Measurements from ENCODE around the gene NEDD4L. TPM values are rescaled to one million over a fixed set of nuclear protein-coding genes. Genes with fewer than 3 reads are reported as not detected.

NEDD4L gene
- total RNA-seq, 4 donors from 2014 or later, result 44.0 to 104 (median 59.6) TPM

DNA sequence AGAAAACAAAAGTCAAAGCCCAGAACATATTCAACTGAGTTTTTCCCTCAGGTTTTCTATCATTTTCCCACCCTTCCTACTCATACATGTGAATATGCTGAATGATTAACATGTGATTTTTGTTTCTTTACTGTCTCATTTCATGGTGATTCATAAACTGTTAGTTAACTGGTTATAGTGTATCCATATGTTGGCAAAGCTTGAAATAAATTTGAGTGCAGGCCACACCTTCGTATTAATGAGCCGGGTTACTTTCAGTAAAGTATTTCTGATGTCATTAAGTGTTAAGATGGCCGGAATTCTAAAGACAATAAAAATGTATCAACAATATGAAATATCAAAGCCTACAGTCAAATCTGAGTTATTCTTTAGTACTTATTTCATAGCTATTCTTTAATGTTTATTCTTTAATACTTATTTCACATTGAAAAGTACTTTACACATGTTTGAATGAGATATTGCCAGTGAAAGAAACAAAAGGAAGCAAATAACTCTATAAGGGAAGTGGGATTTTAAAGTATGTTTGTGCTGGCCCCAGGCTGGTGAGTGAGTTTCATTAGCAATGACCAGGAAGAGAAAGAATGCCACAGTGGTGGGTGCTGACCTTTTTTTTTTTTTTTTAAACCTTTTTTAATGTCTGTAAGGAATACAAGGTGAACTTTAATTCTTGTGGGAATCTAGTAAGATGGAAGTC is 178.6 kb downstream of the NEDD4L start:
- Histone ChIP-seq H3K4me3 (peak overlapping the region; percentile 35), H3K27me3 (no peaks in the 10 kb centered on the region), H3K4me1 (peaks cover 36% of the 10 kb centered on the region), H3K9me3 (no peaks in the 10 kb centered on the region), H3K27ac (peak overlapping the region; percentile 83), H3K36me3 (no peaks in the 10 kb centered on the region)
- WGBS, result 39% methylated on average over 3 of the region's 3 CpGs
- DNase-seq (ENCODE audit: low spot score in 2 of 2), result no peak
- TF ChIP-seq POLR2AphosphoS5 (IDR thresholded peaks at IDR 0.05) (no peak), EP300 (IDR thresholded peaks at IDR 0.05) (no peak), POLR2A (IDR thresholded peaks at IDR 0.05) (no peak)
- TF ChIP-seq, protein P1, sequence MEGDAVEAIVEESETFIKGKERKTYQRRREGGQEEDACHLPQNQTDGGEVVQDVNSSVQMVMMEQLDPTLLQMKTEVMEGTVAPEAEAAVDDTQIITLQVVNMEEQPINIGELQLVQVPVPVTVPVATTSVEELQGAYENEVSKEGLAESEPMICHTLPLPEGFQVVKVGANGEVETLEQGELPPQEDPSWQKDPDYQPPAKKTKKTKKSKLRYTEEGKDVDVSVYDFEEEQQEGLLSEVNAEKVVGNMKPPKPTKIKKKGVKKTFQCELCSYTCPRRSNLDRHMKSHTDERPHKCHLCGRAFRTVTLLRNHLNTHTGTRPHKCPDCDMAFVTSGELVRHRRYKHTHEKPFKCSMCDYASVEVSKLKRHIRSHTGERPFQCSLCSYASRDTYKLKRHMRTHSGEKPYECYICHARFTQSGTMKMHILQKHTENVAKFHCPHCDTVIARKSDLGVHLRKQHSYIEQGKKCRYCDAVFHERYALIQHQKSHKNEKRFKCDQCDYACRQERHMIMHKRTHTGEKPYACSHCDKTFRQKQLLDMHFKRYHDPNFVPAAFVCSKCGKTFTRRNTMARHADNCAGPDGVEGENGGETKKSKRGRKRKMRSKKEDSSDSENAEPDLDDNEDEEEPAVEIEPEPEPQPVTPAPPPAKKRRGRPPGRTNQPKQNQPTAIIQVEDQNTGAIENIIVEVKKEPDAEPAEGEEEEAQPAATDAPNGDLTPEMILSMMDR (IDR thresholded peaks at IDR 0.05), result no peak

DNA sequence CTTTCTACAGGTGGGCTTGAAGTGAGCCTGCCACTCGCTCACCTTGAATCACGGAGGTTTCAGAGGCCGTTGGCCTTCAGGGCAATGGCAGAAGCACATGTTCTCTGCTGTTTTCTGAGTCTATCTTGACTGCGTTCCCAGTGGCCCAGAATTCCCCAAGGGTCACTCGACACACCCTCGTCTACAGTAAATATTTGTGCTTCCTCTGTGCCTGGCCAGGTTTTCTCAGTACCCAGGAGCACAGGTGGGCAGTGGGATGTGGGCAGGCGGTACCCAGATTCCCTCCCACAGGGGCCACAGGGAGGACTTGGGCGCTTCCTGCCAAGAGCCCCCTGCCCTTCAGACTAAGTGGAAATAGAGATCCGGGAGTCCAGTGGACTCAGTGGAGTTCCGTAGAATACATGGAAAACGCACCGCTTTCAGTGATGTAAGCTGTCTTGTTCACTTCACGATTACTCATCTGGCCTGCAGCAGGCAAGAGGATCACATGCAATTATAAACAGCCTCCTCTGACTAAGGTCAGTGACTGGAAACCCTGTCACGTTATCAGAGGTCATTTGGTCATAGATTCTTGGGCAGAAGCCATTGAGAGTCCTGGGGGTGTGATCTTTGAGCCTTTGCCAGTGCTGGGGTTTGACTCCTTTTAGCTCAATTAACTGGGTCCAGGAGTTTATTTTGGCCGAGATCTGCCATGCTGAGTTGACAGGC is 179.8 kb downstream of the NEDD4L start:
- H3K27ac ChIP-seq, result peak overlapping the region; percentile 83
- H3K4me1 ChIP-seq, result peaks cover 40% of the 10 kb centered on the region
- no peaks in the 10 kb centered on the region for H3K27me3 ChIP-seq
- no peaks in the 10 kb centered on the region for H3K9me3 ChIP-seq
- no peaks in the 10 kb centered on the region for H3K36me3 ChIP-seq
- peak in 1 of 2 donors; percentile 74 for DNase-seq (ENCODE audit: low spot score in 2 of 2)
- 33% methylated on average over 15 of the region's 15 CpGs for WGBS
- TF ChIP-seq POLR2AphosphoS5 (IDR thresholded peaks at IDR 0.05) (peak in 2 of 3 donors; percentile 45 to 49), EP300 (IDR thresholded peaks at IDR 0.05) (no peak)
- peak overlapping the region; percentile 35 for H3K4me3 ChIP-seq

DNA sequence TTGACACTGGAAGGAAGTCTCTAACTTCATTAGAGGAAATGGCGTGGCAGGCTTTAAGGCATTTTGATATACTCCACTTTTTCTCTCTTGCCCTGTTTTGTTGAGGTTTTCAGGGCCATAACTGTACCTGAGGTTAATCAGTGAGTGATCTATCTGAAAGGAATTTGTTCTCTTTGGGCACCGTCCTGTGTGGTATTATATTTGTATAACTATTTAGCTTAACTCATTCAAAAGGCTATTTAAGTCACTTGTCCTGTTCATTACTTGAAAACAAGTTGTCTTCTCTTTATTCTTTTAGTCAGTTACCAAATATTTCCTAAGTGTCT is 180.4 kb downstream of the NEDD4L start:
- no peak for DNase-seq (ENCODE audit: low spot score in 2 of 2)
- Histone ChIP-seq H3K4me3 (no peak overlapping the region), H3K9me3 (no peaks in the 10 kb centered on the region), H3K4me1 (peaks cover 40% of the 10 kb centered on the region), H3K27ac (peak overlapping the region; percentile 83), H3K27me3 (no peaks in the 10 kb centered on the region), H3K36me3 (no peaks in the 10 kb centered on the region)
- WGBS, result 38% methylated on average over 2 of the region's 2 CpGs
- TF ChIP-seq POLR2A (IDR thresholded peaks at IDR 0.05) (no peak), POLR2AphosphoS5 (IDR thresholded peaks at IDR 0.05) (no peak)

DNA sequence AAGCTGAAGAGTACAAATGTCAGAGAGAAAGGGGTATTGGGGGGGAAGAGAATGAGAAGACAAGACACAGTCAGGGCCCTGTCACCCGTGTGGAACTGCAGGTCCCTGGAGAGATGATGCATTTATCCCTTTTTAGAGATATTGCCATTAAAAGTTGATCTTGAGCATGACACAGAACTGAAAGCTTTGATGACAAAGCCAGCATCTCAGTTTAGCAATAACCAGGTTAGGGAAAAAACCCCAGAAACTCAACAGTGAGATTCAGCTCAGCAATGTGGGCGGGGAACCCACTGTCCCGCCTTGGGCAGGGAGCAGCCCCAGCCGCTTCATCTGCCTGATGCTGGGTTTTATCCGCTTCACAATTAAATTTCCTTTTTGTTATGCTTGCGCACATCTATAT is 181.1 kb downstream of the NEDD4L start:
- peak overlapping the region; percentile 83 for H3K27ac ChIP-seq
- peaks cover 40% of the 10 kb centered on the region for H3K4me1 ChIP-seq
- DNase-seq (ENCODE audit: low spot score in 2 of 2), result no peak
- H3K27me3 ChIP-seq, result no peaks in the 10 kb centered on the region
- H3K36me3 ChIP-seq, result no peaks in the 10 kb centered on the region
- WGBS, result 66% methylated on average over 6 of the region's 6 CpGs
- H3K4me3 ChIP-seq, result no peak overlapping the region
- no peaks in the 10 kb centered on the region for H3K9me3 ChIP-seq
- TF ChIP-seq POLR2AphosphoS5 (IDR thresholded peaks at IDR 0.05), result no peak
- no peak for TF ChIP-seq EP300 (IDR thresholded peaks at IDR 0.05)
- TF ChIP-seq POLR2A (IDR thresholded peaks at IDR 0.05), result no peak
- TF ChIP-seq, protein P1 (IDR thresholded peaks at IDR 0.05), result no peak

DNA sequence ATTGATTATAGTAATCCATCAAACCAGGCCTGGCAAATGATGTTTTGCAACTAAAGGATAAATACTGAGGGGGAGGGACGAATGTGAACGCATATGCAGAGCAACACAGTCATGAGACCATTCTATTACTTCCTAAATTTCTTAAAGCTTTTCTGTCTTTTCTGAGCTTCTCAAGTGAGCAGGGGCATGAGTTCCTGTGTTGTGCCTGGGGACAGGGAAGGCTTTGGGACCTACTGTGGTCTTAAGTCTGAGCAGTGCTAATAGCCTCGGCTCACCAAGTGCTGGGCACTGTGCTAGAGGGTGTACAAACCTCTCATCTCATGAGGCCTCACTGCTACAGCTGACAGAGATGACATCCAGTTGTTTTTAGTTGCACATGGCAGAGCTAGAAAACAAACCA is 182.4 kb downstream of the NEDD4L start:
- no peak for DNase-seq (ENCODE audit: low spot score in 2 of 2)
- H3K27ac ChIP-seq, result no peak overlapping the region
- no peaks in the 10 kb centered on the region for H3K27me3 ChIP-seq
- H3K4me3 ChIP-seq, result no peak overlapping the region
- H3K36me3 ChIP-seq, result no peaks in the 10 kb centered on the region
- peaks cover 46% of the 10 kb centered on the region for H3K4me1 ChIP-seq
- WGBS, result 82% methylated on average over 3 of the region's 3 CpGs
- TF ChIP-seq EP300 (IDR thresholded peaks at IDR 0.05) (no peak), POLR2A (IDR thresholded peaks at IDR 0.05) (no peak), POLR2AphosphoS5 (IDR thresholded peaks at IDR 0.05) (no peak)
- TF ChIP-seq, protein P1 (IDR thresholded peaks at IDR 0.05), result no peak
- no peaks in the 10 kb centered on the region for H3K9me3 ChIP-seq

DNA sequence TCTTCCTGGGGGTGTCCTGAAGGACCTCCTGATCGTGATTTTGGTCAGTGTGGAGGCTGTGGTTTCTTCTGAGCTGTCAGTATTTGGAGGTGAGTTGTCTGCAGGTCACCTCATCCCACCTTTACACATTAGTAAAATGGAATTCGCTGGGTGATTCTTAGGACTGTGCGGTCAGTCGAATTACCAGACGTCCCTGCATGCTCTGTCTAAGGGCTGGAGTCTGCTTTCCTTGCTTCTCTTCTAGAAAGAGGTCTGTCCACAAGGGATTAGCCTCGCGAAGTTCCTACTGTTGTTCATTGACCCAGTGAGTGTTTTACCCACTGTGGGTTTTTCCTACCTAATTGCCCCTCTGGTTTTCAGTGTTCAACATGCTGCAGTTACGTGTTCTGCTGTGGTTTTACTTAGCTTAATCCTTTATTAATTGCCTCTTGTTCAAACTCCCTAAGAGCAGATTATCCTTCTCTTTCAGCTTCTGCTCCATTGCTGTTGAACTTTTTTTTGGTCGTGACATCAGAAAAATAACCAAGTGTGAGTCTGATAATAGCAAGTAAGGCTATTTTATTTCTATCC is 183.4 kb downstream of the NEDD4L start:
- WGBS, result 88% methylated on average over 9 of the region's 9 CpGs
- DNase-seq (ENCODE audit: low spot score in 2 of 2), result no peak
- Histone ChIP-seq H3K27ac (no peak overlapping the region), H3K4me3 (no peak overlapping the region), H3K36me3 (no peaks in the 10 kb centered on the region), H3K9me3 (no peaks in the 10 kb centered on the region), H3K27me3 (no peaks in the 10 kb centered on the region), H3K4me1 (peaks cover 43% of the 10 kb centered on the region)
- TF ChIP-seq POLR2A (IDR thresholded peaks at IDR 0.05) (no peak), EP300 (IDR thresholded peaks at IDR 0.05) (no peak), POLR2AphosphoS5 (IDR thresholded peaks at IDR 0.05) (no peak)
- TF ChIP-seq, protein P1 (IDR thresholded peaks at IDR 0.05), result no peak
